Coronary artery (tissue), 2 donors: Measurements from ENCODE around the gene PPP1R18.

Experiments
- DNase-seq: peaks from one replicate; pipeline ENCODE4 v3.0.0-alpha.2; 2017; ENCODE audit warnings: low spot score
- H3K27ac ChIP-seq, 2 donors: fragments of 200-600 bp; sonication (generic); one replicate each; pipeline ENCODE4 v1.5.1; 2016 to 2019
- H3K4me3 ChIP-seq: fragments of 200-600 bp; sonication (generic); 2 replicates; pipeline ENCODE4 v1.5.1; 2016; ENCODE audit warnings: mild to moderate bottlenecking, moderate library complexity
- TF ChIP-seq, protein P1 (sequence below): fragments of 200-600 bp; sonication (generic); IDR thresholded peaks from one replicate; pipeline ENCODE4 v1.5.1; 2019; ENCODE audit warnings: antibody characterized with exemption

PPP1R18 gene

DNA sequence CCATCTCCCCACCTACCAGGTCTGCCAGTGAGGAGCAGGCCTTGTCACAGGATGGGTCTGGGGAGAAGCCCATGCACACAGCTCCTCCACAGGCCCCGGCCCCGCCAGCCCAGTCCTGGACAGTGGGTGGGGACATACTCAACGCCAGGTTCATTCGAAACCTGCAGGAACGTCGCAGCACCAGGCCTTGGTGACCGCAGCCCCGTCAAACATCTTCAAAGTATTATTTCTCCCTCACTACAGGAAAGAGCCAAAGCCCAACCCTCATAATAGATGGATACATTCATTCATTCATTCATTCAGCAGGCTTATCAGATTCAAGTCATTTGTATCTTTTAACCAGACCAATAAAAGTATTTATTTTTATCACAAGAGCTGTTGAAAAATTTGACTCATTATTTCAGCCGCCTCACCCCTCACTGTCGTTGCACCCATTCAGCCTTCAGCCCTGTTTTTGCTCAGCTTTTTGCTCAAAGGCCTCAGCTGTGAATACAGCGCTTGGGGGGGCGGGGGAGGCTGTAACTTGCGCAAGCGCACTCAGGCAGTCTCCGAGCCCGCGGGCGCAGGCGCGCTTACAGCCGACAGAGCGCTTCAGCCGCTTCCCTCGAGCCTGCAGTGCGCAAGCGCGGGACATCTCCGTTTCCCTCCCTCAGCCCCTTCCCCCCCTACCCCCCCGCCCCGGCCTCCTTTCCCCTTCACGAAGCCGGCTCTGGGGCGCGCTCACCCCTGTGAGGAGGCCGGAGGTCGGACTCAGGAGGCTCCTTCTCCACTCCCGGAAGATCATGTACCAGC is 39.8 kb downstream of the PPP1R18 start, which contains the start of gene C6orf136:
C6orf136 (plus strand) TSS at position 684 of the 792 bp plus-strand sequence; CDS start at position 783, 99 bp downstream.
- Histone ChIP-seq H3K27ac (peak within 1 kb of the TSS; percentile 70 to 96), H3K4me3 (peak within 1 kb of the TSS; percentile 100)
- TF ChIP-seq, protein P1, sequence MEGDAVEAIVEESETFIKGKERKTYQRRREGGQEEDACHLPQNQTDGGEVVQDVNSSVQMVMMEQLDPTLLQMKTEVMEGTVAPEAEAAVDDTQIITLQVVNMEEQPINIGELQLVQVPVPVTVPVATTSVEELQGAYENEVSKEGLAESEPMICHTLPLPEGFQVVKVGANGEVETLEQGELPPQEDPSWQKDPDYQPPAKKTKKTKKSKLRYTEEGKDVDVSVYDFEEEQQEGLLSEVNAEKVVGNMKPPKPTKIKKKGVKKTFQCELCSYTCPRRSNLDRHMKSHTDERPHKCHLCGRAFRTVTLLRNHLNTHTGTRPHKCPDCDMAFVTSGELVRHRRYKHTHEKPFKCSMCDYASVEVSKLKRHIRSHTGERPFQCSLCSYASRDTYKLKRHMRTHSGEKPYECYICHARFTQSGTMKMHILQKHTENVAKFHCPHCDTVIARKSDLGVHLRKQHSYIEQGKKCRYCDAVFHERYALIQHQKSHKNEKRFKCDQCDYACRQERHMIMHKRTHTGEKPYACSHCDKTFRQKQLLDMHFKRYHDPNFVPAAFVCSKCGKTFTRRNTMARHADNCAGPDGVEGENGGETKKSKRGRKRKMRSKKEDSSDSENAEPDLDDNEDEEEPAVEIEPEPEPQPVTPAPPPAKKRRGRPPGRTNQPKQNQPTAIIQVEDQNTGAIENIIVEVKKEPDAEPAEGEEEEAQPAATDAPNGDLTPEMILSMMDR, result no peak
- DNase-seq, result peak; percentile 89

DNA sequence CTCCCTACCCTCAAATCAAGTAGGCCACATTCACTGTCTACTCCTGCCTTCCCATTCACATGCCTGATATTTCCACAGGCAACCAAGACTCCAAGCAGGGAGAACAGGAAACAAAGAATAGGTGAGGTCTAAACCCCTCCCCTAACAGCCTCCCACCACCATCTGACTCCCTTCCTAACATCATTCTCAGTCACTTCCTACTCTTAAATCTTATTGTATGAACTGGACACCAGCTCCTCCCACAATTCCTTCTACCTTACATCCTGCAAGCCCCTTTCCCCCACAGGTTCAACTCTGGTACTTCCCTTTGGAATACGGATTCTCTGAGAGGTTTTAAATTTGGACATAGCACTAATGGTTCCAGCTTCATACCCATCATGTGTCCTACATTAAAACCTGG is 40.5 kb downstream of the PPP1R18 start:
- no peak for DNase-seq
- H3K4me3 ChIP-seq, result no peak overlapping the region
- H3K27ac ChIP-seq, result no peak overlapping the region
- TF ChIP-seq, protein P1, result no peak

DNA sequence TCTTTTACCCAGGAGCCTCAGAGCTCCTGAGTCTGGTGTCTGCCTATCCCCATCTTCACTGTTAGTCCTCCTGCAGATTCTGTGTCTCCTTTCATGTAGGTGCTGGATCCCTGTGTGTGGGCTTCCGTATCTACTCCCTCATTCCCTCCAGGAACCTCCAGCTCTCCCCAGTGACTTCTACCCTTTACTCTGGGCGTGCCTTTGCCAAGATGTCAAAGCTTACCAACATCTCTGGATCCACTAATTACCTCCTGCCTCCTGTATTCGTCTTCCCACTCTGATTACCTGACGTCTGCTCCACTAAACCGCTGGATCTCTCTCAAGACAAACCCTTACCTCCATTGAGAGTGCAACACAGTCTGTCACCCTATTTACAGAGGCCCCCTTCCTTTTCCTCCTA is 41.7 kb downstream of the PPP1R18 start:
- Histone ChIP-seq H3K4me3 (no peak overlapping the region), H3K27ac (no peak overlapping the region)
- no peak for DNase-seq
- TF ChIP-seq, protein P1, result no peak

DNA sequence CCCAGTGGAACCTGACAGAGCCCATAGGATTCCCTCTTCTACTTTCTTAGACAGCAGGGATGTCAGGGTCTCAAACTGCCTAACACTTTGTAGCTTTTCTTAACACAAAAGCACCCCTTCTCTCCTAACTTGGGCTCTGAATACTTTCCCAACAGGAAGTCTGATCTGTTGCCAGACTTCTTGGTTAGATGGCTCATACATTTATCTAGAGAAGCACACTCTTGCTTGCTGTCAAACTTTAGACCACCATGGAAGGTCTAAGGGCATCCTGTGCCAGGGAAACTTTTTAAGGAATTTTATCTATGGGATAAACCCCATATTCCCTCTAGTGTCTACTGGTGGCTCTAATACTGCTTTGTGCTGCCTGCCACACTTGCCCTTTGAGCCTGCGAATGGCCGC is 42.8 kb downstream of the PPP1R18 start:
- no peak for DNase-seq
- Histone ChIP-seq H3K27ac (no peak overlapping the region), H3K4me3 (no peak overlapping the region)
- TF ChIP-seq, protein P1, result no peak

DNA sequence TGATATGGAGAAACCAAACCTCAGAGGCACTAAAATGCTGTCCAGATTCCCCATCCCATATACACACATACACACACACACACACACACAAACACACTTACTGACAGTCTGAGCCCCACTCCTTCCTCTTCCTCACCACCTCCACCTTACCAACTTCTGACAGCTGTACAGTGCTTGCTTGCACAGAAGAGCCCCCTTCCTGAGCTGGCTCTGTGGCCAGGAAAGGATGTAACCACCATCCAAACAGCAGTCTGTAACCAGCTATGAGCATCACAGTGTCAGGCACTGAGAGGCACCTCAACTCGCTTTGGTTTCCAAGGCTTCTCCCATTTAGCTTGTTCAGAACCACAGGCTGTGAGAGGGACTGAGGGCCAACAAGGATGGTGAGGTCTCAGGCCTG is 45.4 kb downstream of the PPP1R18 start:
- Histone ChIP-seq H3K27ac (no peak overlapping the region), H3K4me3 (no peak overlapping the region)
- no peak for DNase-seq
- TF ChIP-seq, protein P1, result no peak

DNA sequence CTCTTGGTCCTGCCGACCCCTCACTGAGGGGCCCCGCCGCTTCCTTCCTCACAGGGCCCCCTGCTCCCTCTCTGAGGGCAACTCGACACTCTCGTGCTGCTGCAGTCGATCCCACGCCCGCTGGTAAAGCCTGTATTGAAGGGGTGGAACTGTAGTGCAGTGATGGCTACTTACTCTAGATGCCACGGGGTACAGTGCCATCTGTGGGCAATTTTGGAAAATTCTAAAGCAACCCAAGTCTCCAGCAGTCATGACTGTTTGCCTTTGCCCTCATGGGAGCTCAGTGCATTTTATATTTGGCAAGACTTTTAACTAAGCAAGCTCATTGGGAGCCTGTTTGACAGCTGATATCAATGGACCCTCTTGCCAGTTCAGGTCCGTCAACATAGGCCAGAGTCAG is 46.0 kb downstream of the PPP1R18 start:
- Histone ChIP-seq H3K27ac (no peak overlapping the region), H3K4me3 (no peak overlapping the region)
- TF ChIP-seq, protein P1, result no peak
- no peak for DNase-seq

DNA sequence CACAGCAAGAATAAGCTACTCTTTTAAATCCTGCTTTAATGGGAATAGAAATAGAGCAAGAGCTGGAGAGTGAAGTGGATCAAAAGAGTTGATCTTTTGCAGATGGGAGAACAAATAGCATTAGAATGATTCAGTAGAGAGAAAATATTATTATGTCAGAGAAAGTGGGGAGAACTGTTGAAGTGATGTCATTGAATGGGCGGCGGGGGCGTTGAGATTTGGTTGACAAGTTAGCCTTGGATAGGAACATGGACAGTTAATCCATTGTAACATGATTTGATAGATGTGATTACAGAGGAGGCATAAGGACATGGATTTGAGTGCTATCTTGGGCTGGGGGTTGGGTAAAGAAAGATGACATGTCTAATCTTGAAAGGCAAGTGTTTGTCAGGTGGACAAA is 50.6 kb downstream of the PPP1R18 start:
- DNase-seq, result no peak

More for the DNA sequence above, 50.6 kb downstream of the PPP1R18 start:
- TF ChIP-seq, protein P1, result no peak
- no peak overlapping the region for H3K4me3 ChIP-seq
- H3K27ac ChIP-seq, result no peak overlapping the region
